Measurements from ENCODE around the gene MAP3K6.
"Not testable (repeated sequence)": the region's sequence is repeated elsewhere in the genome, so short reads cannot be mapped to it uniquely, and the experiment has no call there.

The MAP3K6 gene, protein sequence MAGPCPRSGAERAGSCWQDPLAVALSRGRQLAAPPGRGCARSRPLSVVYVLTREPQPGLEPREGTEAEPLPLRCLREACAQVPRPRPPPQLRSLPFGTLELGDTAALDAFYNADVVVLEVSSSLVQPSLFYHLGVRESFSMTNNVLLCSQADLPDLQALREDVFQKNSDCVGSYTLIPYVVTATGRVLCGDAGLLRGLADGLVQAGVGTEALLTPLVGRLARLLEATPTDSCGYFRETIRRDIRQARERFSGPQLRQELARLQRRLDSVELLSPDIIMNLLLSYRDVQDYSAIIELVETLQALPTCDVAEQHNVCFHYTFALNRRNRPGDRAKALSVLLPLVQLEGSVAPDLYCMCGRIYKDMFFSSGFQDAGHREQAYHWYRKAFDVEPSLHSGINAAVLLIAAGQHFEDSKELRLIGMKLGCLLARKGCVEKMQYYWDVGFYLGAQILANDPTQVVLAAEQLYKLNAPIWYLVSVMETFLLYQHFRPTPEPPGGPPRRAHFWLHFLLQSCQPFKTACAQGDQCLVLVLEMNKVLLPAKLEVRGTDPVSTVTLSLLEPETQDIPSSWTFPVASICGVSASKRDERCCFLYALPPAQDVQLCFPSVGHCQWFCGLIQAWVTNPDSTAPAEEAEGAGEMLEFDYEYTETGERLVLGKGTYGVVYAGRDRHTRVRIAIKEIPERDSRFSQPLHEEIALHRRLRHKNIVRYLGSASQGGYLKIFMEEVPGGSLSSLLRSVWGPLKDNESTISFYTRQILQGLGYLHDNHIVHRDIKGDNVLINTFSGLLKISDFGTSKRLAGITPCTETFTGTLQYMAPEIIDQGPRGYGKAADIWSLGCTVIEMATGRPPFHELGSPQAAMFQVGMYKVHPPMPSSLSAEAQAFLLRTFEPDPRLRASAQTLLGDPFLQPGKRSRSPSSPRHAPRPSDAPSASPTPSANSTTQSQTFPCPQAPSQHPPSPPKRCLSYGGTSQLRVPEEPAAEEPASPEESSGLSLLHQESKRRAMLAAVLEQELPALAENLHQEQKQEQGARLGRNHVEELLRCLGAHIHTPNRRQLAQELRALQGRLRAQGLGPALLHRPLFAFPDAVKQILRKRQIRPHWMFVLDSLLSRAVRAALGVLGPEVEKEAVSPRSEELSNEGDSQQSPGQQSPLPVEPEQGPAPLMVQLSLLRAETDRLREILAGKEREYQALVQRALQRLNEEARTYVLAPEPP (N-terminal part only)

DNA sequence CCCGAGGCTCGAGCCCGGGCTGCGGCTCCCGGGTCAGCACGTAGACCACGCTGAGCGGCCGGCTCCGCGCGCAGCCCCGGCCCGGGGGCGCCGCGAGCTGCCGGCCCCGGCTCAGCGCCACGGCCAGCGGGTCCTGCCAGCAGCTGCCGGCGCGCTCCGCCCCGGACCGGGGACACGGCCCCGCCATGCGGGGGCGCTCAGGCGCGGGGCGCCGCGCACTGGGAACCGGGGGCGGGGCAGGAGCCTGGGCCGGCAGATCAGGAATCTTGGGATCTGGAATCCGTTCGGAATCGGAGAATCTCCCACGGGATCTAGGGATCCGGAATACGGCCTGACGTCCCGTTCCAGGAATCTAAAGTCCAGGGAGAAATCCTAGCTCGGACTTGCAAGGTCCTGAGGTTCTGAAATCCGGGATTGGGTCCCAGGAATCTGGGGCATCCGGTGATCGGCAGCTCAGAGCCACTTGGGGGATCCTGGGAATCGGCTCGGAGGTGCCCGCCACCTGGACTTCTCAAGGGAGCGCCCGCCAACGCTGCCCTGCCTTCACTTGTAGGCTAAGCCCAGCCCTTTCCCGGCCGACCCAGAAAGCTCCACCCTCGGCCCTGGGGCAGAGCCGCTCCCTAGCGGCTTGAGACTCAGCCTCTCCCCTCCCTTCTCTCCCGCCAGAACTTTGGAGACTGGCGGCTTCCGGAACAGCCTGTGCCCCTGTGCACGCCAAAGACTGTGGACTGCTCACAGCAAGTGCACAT, at the start of gene MAP3K6:
Gene MAP3K6 (minus strand): TSS at position 551 of the 749 bp plus-strand sequence. CDS start 364 bp downstream, at position 187.
- peak; percentile 74 for DNase-seq

GRCh38 chr1:27414091-27414490, 47.3 kb upstream of the MAP3K6 start:
- no peak for DNase-seq

GRCh38 chr1:27413004-27413403, 46.2 kb upstream of the MAP3K6 start:
- DNase-seq = no peak

DNA sequence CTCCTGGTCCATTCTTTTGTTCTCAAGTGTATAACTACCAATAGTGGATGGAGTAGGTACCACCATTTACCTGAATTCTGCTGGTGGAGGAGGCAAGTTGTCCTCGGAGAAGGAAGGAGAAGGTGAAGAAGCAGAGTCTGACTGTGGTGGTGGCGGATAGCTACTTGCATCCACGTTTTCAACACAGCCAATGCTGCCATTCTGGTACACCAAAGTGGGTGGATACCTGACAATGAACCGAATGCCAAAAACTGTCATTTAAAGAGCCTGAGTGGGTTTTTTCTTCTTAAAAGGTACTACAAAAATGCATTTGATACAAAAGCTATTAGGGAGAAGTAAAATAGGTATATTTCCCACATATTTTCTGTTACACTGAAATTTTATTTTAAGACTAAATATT, 45.7 kb upstream of the MAP3K6 start:
- no peak for DNase-seq

- DNase-seq = no peak
Measured at GRCh38 chr1:27410709-27411108, 43.9 kb upstream of the MAP3K6 start.

- no peak for DNase-seq
Measured at GRCh38 chr1:27409669-27410068, 42.9 kb upstream of the MAP3K6 start.

DNA sequence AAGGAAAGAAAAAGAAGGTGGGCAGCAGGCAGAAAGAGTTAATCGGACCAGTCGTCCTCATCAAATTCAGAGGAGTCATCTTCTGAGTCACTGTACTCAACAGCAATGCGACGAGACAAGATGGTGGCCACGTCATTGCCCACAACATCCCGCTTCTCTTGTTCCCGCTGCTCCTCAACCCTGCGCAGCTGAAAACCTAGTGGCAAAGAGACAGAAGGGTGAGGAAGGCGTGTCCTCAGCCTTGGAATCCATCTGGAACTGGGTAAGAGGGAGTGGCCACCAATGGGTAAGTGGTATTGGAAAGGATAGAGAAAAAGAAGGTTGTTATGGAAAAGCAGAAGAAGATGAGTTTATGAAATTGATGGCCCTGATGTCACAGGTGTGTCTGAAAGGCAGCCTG, 41.4 kb upstream of the MAP3K6 start:
- DNase-seq = no peak

GRCh38 chr1:27406791-27407190, 40.0 kb upstream of the MAP3K6 start:
- not testable (repeated sequence) for DNase-seq

- no peak for DNase-seq
Measured at GRCh38 chr1:27406362-27406680, 39.6 kb upstream of the MAP3K6 start.

DNA sequence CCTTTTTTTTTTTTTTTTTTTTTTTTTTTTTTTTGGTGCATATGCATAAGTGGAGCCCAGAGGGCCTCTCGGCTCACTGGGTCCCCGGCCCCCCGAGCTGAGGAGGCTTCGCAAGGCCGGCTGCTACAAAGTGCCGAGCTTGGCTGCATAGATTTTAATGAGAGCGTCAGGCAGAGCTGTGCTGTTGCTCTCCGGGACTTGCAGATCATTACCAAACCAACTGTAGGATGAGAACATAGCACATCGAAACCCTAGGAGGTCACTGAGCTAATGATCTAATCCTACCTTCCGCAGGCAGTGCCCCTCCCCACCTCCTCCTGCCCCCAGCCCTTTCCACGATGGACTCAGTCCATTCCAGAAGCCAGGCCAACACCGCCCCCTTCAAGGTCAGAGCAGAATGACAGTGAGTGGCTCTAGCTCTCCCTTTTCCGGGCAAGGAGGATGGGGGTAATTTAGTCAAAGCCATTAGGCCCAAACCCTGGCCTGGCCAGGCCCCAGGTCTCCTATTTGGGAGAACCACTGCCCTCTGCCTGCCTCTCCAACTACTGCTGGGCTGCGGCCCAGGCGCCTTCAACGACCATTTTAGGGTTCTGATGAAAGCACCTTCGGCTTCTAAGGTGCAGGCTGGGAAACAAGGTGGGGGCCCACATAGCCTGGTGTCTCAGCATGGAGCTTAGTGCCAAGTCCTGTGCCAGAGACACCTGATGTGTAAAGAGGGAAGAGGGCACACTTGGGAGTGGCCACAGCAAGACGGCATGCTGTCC, 39.0 kb upstream of the MAP3K6 start:
- not testable (repeated sequence) for DNase-seq

DNA sequence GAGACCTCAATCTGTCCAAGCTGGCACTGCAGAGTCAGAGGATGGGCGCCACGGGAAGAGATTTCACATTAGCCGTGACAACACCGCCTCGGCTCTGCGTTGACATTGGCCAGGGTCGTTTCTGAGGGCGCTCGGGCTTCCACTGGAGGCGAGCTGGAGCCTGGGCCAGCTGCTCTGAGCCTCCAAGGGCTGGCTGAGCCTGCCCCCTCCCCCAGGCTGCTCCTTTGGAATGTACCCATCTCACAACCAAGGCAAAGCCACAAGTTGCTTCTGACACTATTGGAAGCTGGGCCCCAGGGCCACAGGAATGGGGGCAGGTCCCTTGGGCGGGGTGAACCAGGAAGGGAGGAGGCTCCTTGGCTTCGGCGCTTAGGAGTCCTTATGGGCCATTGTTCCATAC, 38.3 kb upstream of the MAP3K6 start:
- DNase-seq = no peak

DNA sequence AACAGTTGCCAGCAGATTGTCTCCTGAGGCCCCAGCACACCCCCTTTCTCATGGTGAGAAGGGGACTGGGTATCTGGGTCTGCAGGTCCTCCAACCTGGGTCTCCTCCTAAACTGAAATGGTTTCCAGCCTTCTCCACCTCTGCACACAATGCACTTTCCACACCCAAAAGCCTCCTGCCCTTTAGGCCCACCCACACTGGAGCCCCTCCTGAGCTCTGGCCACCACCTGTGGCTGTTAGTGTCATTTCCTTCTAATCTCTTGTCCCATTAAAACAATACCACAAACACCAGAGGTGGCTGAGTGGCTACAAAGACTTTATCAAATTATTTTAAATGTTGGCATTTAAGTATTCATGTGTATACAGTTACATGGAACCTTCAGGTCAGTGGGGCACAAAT, 37.2 kb upstream of the MAP3K6 start:
- DNase-seq = no peak

- DNase-seq = peak; percentile 71
Measured at GRCh38 chr1:27403065-27403726, 36.4 kb upstream of the MAP3K6 start.

- DNase-seq = peak; percentile 70
Measured at GRCh38 chr1:27402349-27402754, 35.6 kb upstream of the MAP3K6 start.

DNA sequence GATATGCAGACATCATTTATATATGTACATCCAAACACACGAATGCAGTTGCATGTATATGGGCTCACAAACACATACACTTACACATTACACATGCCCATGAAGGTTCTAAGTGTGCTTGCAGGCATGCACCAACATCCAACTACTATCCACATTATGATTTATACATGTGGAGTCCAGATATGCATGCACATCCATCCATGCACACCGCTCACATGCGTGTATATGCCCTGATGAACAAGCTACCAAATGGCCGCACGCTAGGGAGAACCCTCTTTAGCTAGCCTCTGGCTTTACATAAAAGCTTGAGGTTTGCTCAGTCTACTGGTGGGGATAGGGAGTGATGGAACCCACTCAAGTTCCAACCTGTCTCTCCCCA, 34.2 kb upstream of the MAP3K6 start:
- DNase-seq = no peak

DNA sequence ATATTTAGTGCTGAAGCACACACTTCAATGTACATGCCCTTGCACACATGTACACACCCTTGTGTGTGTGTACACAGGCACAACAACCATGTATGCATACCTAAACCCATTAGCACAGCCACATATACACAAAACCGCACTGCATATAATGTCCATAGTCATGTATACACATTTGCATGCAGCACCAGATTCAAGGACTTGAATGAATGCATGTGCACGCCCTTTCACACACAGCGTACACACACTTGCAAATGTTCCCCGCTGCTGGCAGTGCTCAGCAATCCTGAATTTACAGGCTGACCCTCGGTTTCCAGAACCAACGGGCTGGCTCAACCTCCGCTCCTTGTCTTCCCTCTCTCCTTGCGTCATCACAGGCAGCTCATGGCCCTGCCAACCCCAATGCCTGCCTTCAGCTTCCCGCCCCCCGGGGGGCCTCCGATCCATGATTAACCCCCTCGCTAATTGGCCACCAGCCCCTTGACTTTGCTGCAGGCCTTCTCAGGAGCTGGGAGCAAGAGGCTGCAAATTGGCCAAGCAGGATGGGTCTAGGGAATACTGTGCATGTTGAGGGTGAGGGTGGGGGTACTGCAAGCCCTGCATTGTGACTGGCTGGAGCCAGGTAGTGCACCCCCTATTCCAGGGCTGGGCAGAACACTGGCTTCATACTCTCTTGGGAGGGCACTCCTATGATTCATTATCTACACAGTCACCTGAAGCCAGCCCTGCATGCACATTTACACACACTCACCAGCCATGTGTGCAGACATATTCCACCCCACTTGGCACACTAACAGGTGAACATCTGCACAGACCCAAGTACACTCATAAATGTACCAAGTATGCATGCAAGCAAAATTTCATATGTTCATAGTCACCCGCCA, 33.6 kb upstream of the MAP3K6 start:
- no peak for DNase-seq

- DNase-seq = no peak
Measured at GRCh38 chr1:27399251-27400025, 32.7 kb upstream of the MAP3K6 start.

DNA sequence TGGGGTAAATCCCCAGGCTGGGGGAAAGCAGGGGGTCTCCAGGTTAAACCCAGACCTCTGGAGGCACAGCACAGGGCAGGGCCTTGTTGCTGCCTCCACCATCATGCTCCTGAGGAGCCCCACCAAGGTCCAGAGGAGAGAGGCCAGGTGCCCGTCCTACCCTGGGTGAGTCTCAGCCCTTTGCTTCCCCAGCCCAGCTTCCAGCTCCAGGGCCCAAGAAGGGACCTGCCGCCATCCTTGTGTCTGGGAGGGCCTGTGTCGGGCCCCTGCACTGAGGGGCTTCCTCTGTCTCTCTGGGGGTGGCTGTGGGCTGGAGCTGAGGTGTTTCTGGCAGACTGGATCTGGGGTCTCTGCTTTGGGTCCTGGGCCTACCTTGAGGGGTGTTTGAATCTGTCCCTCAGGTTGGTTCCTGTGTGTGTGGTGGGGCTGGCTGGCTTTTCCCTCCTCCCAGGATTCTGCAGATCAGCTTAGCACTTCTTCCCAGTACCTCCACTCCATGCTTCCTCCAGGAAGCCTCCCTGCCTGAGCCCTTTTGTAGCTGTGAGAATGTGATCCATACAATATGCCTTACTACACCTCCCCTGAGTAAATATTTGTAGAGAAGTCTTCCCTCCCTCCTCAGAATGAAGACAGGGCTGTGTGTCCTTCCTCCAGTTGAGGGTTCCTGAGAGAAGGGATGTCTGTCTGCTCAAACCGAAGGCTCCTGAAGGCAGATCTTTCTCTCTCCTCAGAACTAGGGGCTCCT, 31.8 kb upstream of the MAP3K6 start:
- no peak for DNase-seq

GRCh38 chr1:27397749-27398148, 31.0 kb upstream of the MAP3K6 start:
- no peak for DNase-seq

Data from suppressor macrophage treated with lipopolysaccharide for 4 hours (primary cell).